CD4-positive, alpha-beta memory T cell (primary cell): ENCODE measurements around the gene MUC20. TPM values are rescaled to one million over a fixed set of nuclear protein-coding genes. Genes with fewer than 3 reads are reported as not detected.
"Not testable (repeated sequence)": the region's sequence is repeated elsewhere in the genome, so short reads cannot be mapped to it uniquely, and the experiment has no call there.

Experiments used
- CTCF ChIA-PET: fragments of 350-600 bp; sonication (Branson Sonifier 250); formaldehyde crosslinking; loops from one replicate; lab custom pipeline; 2021; ENCODE audit warnings: inconsistent platforms; ENCODE audit not compliant: partially characterized antibody; lab: Charles Lee
- POLR2A ChIA-PET: fragments of 350-600 bp; sonication (Branson Sonifier 250); formaldehyde crosslinking; loops from one replicate; lab custom pipeline; 2021; ENCODE audit not compliant: partially characterized antibody; lab: Charles Lee
- DNase-seq, 5 donors: peaks; one replicate each; pipeline versions ENCODE4 v3.0.0 to v3.0.0-alpha.2; 2020 to 2022; ENCODE audit warnings: mixed read lengths in 1 of 5
- H3K27ac ChIP-seq: one replicate; pipeline ENCODE4 v1.7.0; 2013; ENCODE audit warnings: low read depth, low read length
- H3K27me3 ChIP-seq: 2 replicates; pipeline ENCODE4 v1.7.0; 2013; ENCODE audit warnings: mild to moderate bottlenecking, low read length, moderate library complexity; ENCODE audit not compliant: insufficient read depth
- H3K36me3 ChIP-seq: 2 replicates; pipeline ENCODE4 v1.7.0; 2013; ENCODE audit warnings: mild to moderate bottlenecking, low read length, moderate library complexity; ENCODE audit not compliant: insufficient read depth
- H3K4me1 ChIP-seq: 2 replicates; pipeline ENCODE4 v1.7.0; 2013; ENCODE audit warnings: mild to moderate bottlenecking, low read length, moderate library complexity; ENCODE audit not compliant: insufficient read depth
- H3K4me3 ChIP-seq, 2 donors: one replicate each; pipeline ENCODE4 v1.7.0; 2013; ENCODE audit warnings: low read length in 2 of 2, mild to moderate bottlenecking in 1 of 2
- H3K9me3 ChIP-seq, 2 donors: one replicate each; pipeline ENCODE4 v1.7.0; 2013; ENCODE audit warnings: low read length in 2 of 2, control low read depth in 1 of 2; ENCODE audit not compliant: control insufficient read depth in 1 of 2
- H3K27ac Mint-ChIP-seq, 7 donors: one replicate each; pipeline ENCODE4 v1.8.0; 2020 to 2021; ENCODE audit warnings: mixed read lengths in 7 of 7, mild to moderate bottlenecking in 6 of 7, inconsistent platforms in 3 of 7, moderate library complexity in 3 of 7
- H3K27me3 Mint-ChIP-seq, 2 donors: one replicate each; pipeline ENCODE4 v1.8.0; 2020 to 2021; ENCODE audit warnings: mixed read lengths in 2 of 2
- H3K36me3 Mint-ChIP-seq, 2 donors: one replicate each; pipeline ENCODE4 v1.8.0; 2020 to 2021; ENCODE audit warnings: mixed read lengths in 2 of 2, inconsistent platforms in 1 of 2, mild to moderate bottlenecking in 1 of 2
- H3K4me1 Mint-ChIP-seq, 4 donors: one replicate each; pipeline ENCODE4 v1.8.0; 2020 to 2021; ENCODE audit warnings: mixed read lengths in 4 of 4, mild to moderate bottlenecking in 1 of 4
- H3K4me3 Mint-ChIP-seq, 8 donors: one replicate each; pipeline ENCODE4 v1.8.0; 2020 to 2021; ENCODE audit warnings: mixed read lengths in 8 of 8, mild to moderate bottlenecking in 7 of 8, moderate library complexity in 6 of 8, inconsistent platforms in 3 of 8
- H3K9me3 Mint-ChIP-seq, 8 donors: one replicate each; pipeline ENCODE4 v1.8.0; 2020 to 2021; ENCODE audit warnings: mixed read lengths in 8 of 8, mild to moderate bottlenecking in 5 of 8, inconsistent platforms in 3 of 8, moderate library complexity in 1 of 8
- intact Hi-C: fragments of 100-400 bp; cut with micrococcal nuclease; formaldehyde crosslinking; loops from one replicate; pipeline ENCODE4 v1.15.1; 2023
- polyA plus RNA-seq, 2 donors: library from polyadenylated mRNA; unstranded; fragments of 300-500 nt; fragmentation: Illumina TruSeq; gene quantifications; one replicate each; pipeline ENCODE4 v1.2.3, GENCODE V29; 2021
- total RNA-seq, 2 experiments: library from RNA; stranded (reverse); gene quantifications; one replicate each; pipeline ENCODE4 v1.2.3, GENCODE V29; 2021

MUC20 gene
- total and polyA plus RNA-seq, 4 experiments from 2014 or later, result 0.54 to 12.5 (median 5.3) TPM

GRCh38 chr3:195694217-195695076, 26.3 kb upstream of the MUC20 start:
- Mint-ChIP-seq H3K36me3 (peaks cover 41 to 49% of the 10 kb centered on the region in 2 donors), H3K27ac (peak overlapping the region in 2 of 7 donors; percentile 36 to 51)
- H3K9me3 Mint-ChIP-seq, H3K27me3 Mint-ChIP-seq, H3K4me3 ChIP-seq, H3K4me1 ChIP-seq, H3K4me3 Mint-ChIP-seq, H3K27me3 ChIP-seq, intact Hi-C loops, H3K9me3 ChIP-seq, H3K4me1 Mint-ChIP-seq, POLR2A ChIA-PET, DNase-seq, H3K27ac ChIP-seq, CTCF ChIA-PET: not testable (repeated sequence)
- H3K36me3 ChIP-seq, result peaks cover 12% of the 10 kb centered on the region

- ChIA-PET CTCF (no interaction called here), POLR2A (no interaction called here)
- Histone ChIP-seq H3K27me3 (no peaks in the 10 kb centered on the region), H3K27ac (no peak overlapping the region), H3K4me3 (no peak overlapping the region), H3K4me1 (no peaks in the 10 kb centered on the region), H3K9me3 (no peaks in the 10 kb centered on the region), H3K36me3 (peaks cover 12% of the 10 kb centered on the region)
- Mint-ChIP-seq H3K27me3 (no peaks in the 10 kb centered on the region), H3K4me3 (no peak overlapping the region), H3K4me1 (peaks cover 6 to 10% (median 9%) of the 10 kb centered on the region in 4 donors), H3K9me3 (no peaks in the 10 kb centered on the region), H3K27ac (peak overlapping the region in 2 of 7 donors; percentile 12 to 52), H3K36me3 (peaks cover 37 to 47% of the 10 kb centered on the region in 2 donors)
- intact Hi-C loops, result no loop called here
- DNase-seq, result no peak
Observed at GRCh38 chr3:195696632-195697278, 24.0 kb upstream of the MUC20 start.

GRCh38 chr3:195697582-195698324, 23.0 kb upstream of the MUC20 start:
- peaks cover 6 to 10% (median 9%) of the 10 kb centered on the region in 4 donors for H3K4me1 Mint-ChIP-seq
- H3K27ac ChIP-seq, result no peak overlapping the region
- CTCF ChIA-PET, result no interaction called here

GRCh38 chr3:195698325-195698646, 22.5 kb upstream of the MUC20 start:
- Mint-ChIP-seq H3K4me3 (no peak overlapping the region), H3K9me3 (no peaks in the 10 kb centered on the region), H3K4me1 (peaks cover 6 to 10% (median 9%) of the 10 kb centered on the region in 4 donors), H3K27me3 (no peaks in the 10 kb centered on the region), H3K36me3 (peaks cover 23 to 32% of the 10 kb centered on the region in 2 donors), H3K27ac (peak overlapping the region in 2 of 7 donors; percentile 9 to 19)
- H3K9me3 ChIP-seq, result no peaks in the 10 kb centered on the region
- H3K4me1 ChIP-seq, result no peaks in the 10 kb centered on the region
- POLR2A ChIA-PET, result no interaction called here
- H3K27me3 ChIP-seq, result no peaks in the 10 kb centered on the region
- DNase-seq, result no peak
- CTCF ChIA-PET, result no interaction called here
- H3K27ac ChIP-seq, result no peak overlapping the region
- intact Hi-C loops, result no loop called here
- no peak overlapping the region for H3K4me3 ChIP-seq
- H3K36me3 ChIP-seq, result peaks cover 4% of the 10 kb centered on the region

More at GRCh38 chr3:195697582-195698324, 23.0 kb upstream of the MUC20 start:
- Mint-ChIP-seq H3K36me3 (peaks cover 27 to 37% of the 10 kb centered on the region in 2 donors), H3K27ac (peak overlapping the region in 4 of 7 donors; percentile 2 to 34 (median 14)), H3K27me3 (no peaks in the 10 kb centered on the region), H3K4me3 (no peak overlapping the region), H3K9me3 (no peaks in the 10 kb centered on the region)
- Histone ChIP-seq H3K4me1 (no peaks in the 10 kb centered on the region), H3K27me3 (no peaks in the 10 kb centered on the region), H3K36me3 (peaks cover 4% of the 10 kb centered on the region), H3K9me3 (no peaks in the 10 kb centered on the region), H3K4me3 (no peak overlapping the region)
- POLR2A ChIA-PET, result no interaction called here
- intact Hi-C loops, result no loop called here
- DNase-seq, result no peak

- Histone ChIP-seq H3K27me3 (no peaks in the 10 kb centered on the region), H3K4me1 (no peaks in the 10 kb centered on the region), H3K36me3 (peaks cover 2% of the 10 kb centered on the region), H3K27ac (no peak overlapping the region), H3K4me3 (no peak overlapping the region), H3K9me3 (no peaks in the 10 kb centered on the region)
- Mint-ChIP-seq H3K4me1 (peaks cover 6 to 10% (median 9%) of the 10 kb centered on the region in 4 donors), H3K27ac (peak overlapping the region in 5 of 7 donors; percentile 1 to 20 (median 14)), H3K9me3 (no peaks in the 10 kb centered on the region), H3K4me3 (no peak overlapping the region), H3K36me3 (peaks cover 21 to 28% of the 10 kb centered on the region in 2 donors), H3K27me3 (no peaks in the 10 kb centered on the region)
- ChIA-PET POLR2A (no interaction called here), CTCF (no interaction called here)
- intact Hi-C loops, result no loop called here
- no peak for DNase-seq
Observed at GRCh38 chr3:195698647-195699387, 22.0 kb upstream of the MUC20 start.

GRCh38 chr3:195699388-195699771, 21.4 kb upstream of the MUC20 start:
- Histone ChIP-seq H3K4me3 (no peak overlapping the region), H3K36me3 (no peaks in the 10 kb centered on the region), H3K27ac (no peak overlapping the region), H3K9me3 (no peaks in the 10 kb centered on the region), H3K4me1 (no peaks in the 10 kb centered on the region), H3K27me3 (no peaks in the 10 kb centered on the region)
- peaks cover 17 to 22% of the 10 kb centered on the region in 2 donors for H3K36me3 Mint-ChIP-seq
- CTCF ChIA-PET, result no interaction called here
- H3K4me3 Mint-ChIP-seq, result no peak overlapping the region
- no peaks in the 10 kb centered on the region for H3K27me3 Mint-ChIP-seq
- peaks cover 6 to 10% (median 9%) of the 10 kb centered on the region in 4 donors for H3K4me1 Mint-ChIP-seq
- POLR2A ChIA-PET, result no interaction called here
- no peak for DNase-seq
- H3K27ac Mint-ChIP-seq, result peak overlapping the region in 4 of 7 donors; percentile 3 to 70 (median 39)
- intact Hi-C loops, result no loop called here
- H3K9me3 Mint-ChIP-seq, result no peaks in the 10 kb centered on the region
